GM11168 (cell line): ENCODE measurements around the gene CEP250.

Source experiments
- in situ Hi-C: fragments of 300-500 bp; cut with MboI; formaldehyde crosslinking; loops from one replicate; pipeline ENCODE4 v1.12.0; 2022; ENCODE audit warnings: low sequenced_read_pairs; ENCODE audit not compliant: unreplicated experiment

The CEP250 gene

GRCh38 chr20:35487479-35487878 is 32.1 kb downstream of the CEP250 start:
- in situ Hi-C loops, result no loop called here

GRCh38 chr20:35489717-35490116 is 34.3 kb downstream of the CEP250 start:
- in situ Hi-C loops, result no loop called here

- in situ Hi-C loops, result no loop called here
Observed at GRCh38 chr20:35490736-35491181, 35.4 kb downstream of the CEP250 start.

GRCh38 chr20:35491823-35492222 is 36.4 kb downstream of the CEP250 start:
- in situ Hi-C loops, result no loop called here

- in situ Hi-C loops, result no loop called here
Observed at GRCh38 chr20:35492352-35492751, 37.0 kb downstream of the CEP250 start.

- in situ Hi-C loops, result no loop called here
Observed at GRCh38 chr20:35496481-35496880, 41.1 kb downstream of the CEP250 start.

GRCh38 chr20:35497320-35497719 is 41.9 kb downstream of the CEP250 start:
- in situ Hi-C loops, result no loop called here

GRCh38 chr20:35497780-35498189 is 42.4 kb downstream of the CEP250 start:
- in situ Hi-C loops, result no loop called here

GRCh38 chr20:35499271-35499670 is 43.9 kb downstream of the CEP250 start:
- in situ Hi-C loops, result no loop called here

GRCh38 chr20:35502352-35502751 is 47.0 kb downstream of the CEP250 start:
- in situ Hi-C loops, result no loop called here

- in situ Hi-C loops, result no loop called here
Observed at GRCh38 chr20:35503281-35503680, 47.9 kb downstream of the CEP250 start.

GRCh38 chr20:35503841-35504561 is 48.6 kb downstream of the CEP250 start:
- in situ Hi-C loops, result no loop called here

- in situ Hi-C loops, result no loop called here
Observed at GRCh38 chr20:35504751-35505150, 49.4 kb downstream of the CEP250 start.

GRCh38 chr20:35506179-35506578 is 50.8 kb downstream of the CEP250 start:
- in situ Hi-C loops, result no loop called here

GRCh38 chr20:35506872-35507638 is 51.7 kb downstream of the CEP250 start:
- in situ Hi-C loops, result no loop called here

- in situ Hi-C loops, result no loop called here
Observed at GRCh38 chr20:35508493-35509218, 53.3 kb downstream of the CEP250 start.

GRCh38 chr20:35510951-35511735 is 55.7 kb downstream of the CEP250 start:
- in situ Hi-C loops, result no loop called here

- in situ Hi-C loops, result no loop called here
Observed at GRCh38 chr20:35511814-35512420, 56.5 kb downstream of the CEP250 start.

- in situ Hi-C loops, result no loop called here
Observed at GRCh38 chr20:35514371-35514932, 59.1 kb downstream of the CEP250 start.
